Measurements from ENCODE around the gene LIN52.

DNA sequence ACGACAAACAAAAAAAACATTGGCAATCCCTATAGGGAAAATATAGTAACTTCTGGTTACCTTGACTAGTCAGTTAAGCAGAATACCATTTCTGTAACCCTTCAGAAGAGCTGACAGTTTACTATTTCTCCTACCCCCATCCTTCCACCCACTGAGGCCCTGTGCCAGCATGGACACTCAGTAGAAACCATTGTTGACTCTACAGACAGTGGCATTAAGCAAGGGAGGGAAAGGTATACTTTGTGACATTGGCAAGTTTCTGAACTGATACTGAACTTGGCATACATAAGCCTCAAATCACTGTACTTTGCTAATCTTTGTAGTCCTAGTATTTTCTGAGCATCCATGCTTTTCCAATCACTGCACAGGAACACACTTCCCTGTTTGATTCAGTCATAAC is 121.1 kb downstream of the LIN52 start:
- TF ChIP-seq, protein P1, sequence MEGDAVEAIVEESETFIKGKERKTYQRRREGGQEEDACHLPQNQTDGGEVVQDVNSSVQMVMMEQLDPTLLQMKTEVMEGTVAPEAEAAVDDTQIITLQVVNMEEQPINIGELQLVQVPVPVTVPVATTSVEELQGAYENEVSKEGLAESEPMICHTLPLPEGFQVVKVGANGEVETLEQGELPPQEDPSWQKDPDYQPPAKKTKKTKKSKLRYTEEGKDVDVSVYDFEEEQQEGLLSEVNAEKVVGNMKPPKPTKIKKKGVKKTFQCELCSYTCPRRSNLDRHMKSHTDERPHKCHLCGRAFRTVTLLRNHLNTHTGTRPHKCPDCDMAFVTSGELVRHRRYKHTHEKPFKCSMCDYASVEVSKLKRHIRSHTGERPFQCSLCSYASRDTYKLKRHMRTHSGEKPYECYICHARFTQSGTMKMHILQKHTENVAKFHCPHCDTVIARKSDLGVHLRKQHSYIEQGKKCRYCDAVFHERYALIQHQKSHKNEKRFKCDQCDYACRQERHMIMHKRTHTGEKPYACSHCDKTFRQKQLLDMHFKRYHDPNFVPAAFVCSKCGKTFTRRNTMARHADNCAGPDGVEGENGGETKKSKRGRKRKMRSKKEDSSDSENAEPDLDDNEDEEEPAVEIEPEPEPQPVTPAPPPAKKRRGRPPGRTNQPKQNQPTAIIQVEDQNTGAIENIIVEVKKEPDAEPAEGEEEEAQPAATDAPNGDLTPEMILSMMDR (IDR thresholded peaks at IDR 0.05; ENCODE audit: low read length) = no peak
- TF ChIP-seq EZH2 (optimal IDR thresholded peaks at IDR 0.05; ENCODE audit: low read depth, low read length) = no peak

All from MM.1S (cell line).